NCI-H2196 (cell line): Measurements from ENCODE around the gene ANKRD28.

Experiments
- DNase-seq: peaks from one replicate; lab custom pipeline; 2025; ENCODE audit not compliant: unreplicated experiment; lab: John Stamatoyannopoulos, UW

The ANKRD28 gene

DNA sequence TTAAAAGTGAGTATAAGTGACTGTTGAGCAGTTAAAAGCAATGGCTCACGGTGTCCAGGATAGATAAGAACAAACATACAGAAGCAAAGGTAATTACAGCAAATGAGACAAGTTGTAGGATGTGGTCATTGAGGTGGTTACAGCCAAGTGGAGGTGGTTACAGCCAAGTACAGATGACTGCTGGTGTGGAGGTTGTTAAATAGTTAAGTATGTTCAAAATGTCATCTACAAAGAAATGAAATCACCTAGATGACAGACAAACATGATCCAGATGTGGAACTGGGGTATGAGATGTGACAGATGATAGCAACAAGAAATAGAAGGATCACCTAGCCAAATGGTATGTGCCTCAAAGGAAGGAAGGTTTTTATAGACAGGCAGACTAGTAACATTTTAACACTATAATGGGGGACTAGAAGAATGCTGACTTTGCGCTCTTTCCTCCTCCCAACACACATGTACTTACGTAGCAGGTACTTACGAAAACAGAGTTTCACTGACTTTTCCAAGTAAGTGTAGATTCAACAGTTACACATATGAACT, 6.8 kb upstream of the ANKRD28 start:
- no peak for DNase-seq

- DNase-seq = no peak
Measured at GRCh38 chr3:15803921-15804320, 6.1 kb upstream of the ANKRD28 start.

- DNase-seq = no peak
Measured at GRCh38 chr3:15801298-15801697, 3.5 kb upstream of the ANKRD28 start.

- DNase-seq = no peak
Measured at GRCh38 chr3:15800780-15801179, 3.0 kb upstream of the ANKRD28 start.

GRCh38 chr3:15800327-15800726, 2.5 kb upstream of the ANKRD28 start:
- no peak for DNase-seq

DNA sequence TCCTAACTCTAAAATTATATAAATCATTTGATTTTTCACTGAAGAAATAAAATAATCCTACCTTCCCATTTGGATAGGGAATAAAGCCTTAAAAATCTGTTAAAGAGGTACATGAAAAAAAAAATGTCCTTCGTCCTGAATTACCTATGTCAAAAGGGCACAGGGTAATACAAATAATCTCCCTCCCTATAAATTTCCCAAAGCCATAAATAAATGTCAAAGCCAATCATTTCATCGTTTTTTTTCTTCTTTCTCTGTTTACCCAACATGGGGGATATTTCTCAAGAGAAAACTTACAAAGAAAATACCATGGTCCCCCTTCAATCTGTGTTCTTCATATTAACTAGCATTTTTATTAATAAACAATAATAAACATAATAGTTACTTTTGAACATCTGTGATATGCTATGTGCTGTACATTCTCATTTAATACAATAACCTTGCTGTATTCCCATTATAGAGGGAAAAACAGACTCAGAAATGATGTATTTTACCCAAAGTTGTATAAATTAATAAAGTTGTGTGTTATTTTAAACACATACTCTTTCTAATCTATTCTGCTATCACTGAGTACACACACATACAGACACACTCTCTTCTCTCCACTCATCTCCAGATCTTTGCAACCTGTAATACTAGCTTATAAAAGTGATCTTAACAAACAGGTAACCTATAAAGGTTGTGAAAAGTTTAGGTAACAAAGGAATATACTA, 910 bp upstream of the ANKRD28 start:
- no peak for DNase-seq

DNA sequence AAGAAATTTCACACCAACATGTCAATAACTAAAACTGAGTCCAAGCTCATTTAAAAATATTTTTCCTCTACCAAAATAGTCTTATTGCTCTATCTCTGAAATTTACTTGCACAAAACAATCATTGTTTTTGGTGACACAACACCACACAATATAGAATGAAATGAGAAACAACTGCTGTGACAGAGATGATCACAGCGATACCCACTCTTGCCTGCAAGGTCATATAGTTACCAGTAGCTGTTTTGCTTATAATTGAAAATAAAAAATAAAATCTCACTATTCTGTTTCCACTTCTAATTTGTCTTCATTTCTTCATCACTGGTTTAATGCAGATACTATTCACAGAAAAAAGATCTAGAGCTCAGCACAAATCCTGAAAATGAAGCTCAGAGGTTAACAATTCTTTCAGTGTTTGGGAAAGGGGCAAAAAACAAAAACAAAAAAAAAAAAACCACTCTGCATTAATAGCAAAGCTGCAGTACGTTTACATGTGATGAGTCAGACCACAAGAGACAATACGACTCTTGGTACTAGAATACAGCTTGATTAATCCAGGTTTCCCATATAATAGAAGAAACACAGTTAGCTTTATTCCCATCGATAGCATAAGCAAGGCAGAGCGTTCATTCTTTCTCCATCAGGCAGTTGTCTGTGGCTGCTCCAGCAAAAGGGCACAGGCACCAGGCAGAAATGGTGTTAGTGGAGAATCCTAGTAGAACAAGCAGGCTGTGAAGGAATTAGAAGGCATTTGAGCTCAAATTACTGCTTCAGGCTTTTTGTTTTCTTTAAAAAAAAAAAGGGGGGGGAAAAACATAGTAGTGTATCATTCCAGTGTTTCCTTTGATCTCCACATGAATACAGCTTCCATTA, 773 bp downstream of the ANKRD28 start:
- DNase-seq = no peak

DNA sequence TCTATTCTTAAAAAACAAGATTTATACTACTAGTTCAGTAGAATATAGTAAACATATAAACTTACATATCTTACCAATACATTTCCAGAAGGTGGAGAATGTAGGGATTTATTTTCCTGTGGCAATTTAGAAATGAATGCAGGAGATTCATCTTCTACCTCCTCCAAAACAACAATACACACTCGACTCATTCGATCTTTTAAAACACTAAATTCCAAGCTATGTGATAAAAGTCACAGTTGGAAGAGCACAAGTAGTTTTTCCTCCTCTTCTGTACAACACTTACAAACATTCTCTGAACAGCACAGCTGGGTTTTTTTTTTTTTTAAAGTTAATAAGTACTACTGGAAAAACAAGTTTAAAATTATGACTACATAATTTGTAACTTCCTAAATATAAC, 1.4 kb downstream of the ANKRD28 start:
- DNase-seq = no peak

GRCh38 chr3:15795651-15796308, 2.0 kb downstream of the ANKRD28 start:
- DNase-seq = no peak

GRCh38 chr3:15794842-15795650, 2.7 kb downstream of the ANKRD28 start:
- no peak for DNase-seq

GRCh38 chr3:15794303-15794771, 3.4 kb downstream of the ANKRD28 start:
- DNase-seq = no peak

GRCh38 chr3:15791525-15791924, 6.3 kb downstream of the ANKRD28 start:
- DNase-seq = no peak

DNA sequence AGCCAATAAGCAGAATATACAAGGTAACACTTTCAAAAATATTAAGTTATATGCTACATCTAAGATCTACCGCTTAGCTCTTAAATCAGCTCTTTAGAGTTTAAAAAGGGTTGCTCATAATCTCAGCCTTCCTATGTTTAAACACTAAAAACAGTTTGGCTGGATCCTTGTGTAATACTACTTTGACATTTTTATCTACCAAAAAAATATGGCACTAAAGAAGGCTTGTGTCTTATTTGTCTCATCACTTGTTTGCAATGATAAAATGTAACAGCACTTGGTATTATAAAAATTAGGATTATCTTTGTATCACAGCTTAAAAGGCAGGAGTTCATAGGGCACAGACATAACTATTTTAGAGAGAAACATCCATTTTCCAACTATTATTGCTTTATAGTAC, 9.8 kb downstream of the ANKRD28 start:
- DNase-seq = no peak

DNA sequence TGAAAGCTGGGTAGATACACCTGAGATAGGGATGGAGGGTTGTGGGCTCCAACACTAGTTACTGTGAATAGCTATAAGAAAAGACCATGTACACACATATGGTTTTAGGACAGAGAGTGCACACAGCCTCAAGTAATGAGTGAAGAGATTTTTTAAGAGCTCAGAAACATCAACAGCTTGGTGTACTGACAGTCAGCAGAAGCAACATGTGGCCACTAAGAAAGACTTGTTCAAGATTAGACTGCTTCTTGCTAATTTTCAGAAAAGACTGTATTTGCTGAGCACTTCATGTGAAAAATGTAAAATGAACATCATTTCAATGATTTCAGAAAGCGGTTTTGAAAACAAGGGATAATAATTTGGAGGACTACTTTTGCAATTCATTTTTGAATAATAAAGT, 10.3 kb downstream of the ANKRD28 start:
- DNase-seq = no peak

GRCh38 chr3:15783361-15783969, 14.3 kb downstream of the ANKRD28 start:
- no peak for DNase-seq

- DNase-seq = no peak
Measured at GRCh38 chr3:15782429-15782828, 15.3 kb downstream of the ANKRD28 start.

DNA sequence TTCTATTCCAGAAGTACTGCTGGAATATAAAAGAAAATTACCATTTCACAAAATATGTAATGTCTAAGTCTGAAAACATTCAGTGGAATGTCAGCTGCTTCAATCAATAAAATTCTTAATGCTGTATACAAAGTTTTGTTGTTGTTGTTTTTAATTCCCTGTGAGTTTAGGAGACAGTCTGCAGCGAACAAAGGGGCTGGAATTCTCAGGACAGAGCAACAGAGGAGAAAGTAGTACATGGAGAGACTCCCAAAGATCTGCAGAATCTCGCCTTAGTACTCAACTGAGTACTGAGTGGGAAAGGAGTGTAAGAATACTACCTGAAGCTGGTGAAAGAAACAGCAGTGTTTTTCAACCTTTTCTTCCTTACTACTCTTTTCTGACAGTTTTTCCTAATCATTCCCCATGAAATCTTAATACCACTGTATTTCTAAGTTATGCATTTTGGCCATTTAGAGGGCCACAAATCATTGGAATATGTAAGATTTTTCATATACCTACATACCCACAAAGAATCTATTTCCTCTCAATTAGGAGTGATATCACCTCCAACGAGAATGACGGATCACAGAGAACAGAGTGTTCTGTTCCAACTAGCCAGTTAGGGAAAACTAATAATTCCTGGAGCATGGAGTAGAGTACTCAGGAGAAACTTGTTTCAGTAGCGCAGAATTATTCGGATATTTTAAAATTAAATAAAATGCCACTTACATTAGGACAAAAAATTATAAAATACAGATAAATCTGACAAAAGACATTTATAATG, 16.0 kb downstream of the ANKRD28 start:
- no peak for DNase-seq

DNA sequence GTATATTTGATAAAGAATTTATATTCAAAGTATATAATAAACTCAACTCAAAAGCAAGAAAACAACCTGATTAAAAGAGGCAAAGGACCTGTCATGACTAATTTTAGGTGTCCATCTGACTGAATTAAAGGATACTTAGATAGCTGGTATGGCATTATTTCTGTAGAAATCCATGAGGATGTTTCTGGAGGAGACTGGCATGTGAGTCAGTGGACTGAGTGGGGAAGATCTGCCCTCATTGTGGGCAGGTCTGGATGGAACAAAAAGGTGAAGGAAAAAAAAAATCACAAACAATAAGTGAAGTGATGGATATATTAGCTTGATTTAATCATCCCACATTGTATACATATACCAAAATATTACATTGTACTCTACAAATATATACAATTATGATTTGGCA, 16.6 kb downstream of the ANKRD28 start:
- no peak for DNase-seq

- DNase-seq = no peak
Measured at GRCh38 chr3:15779111-15779510, 18.7 kb downstream of the ANKRD28 start.
